Measurements from ENCODE around the gene EME1. TPM values are rescaled to one million over a fixed set of nuclear protein-coding genes. Genes with fewer than 3 reads are reported as not detected.

The EME1 gene
- total and polyA plus RNA-seq, 2 of the 13 experiments (the other 11 are each of a cell fraction or from before 2014, with no cell fraction given): 20.7 to 24.6 TPM

GRCh38 chr17:50380369-50381259 lies 7.6 kb downstream of the EME1 start (continued):
- TF ChIP-seq, protein P1, sequence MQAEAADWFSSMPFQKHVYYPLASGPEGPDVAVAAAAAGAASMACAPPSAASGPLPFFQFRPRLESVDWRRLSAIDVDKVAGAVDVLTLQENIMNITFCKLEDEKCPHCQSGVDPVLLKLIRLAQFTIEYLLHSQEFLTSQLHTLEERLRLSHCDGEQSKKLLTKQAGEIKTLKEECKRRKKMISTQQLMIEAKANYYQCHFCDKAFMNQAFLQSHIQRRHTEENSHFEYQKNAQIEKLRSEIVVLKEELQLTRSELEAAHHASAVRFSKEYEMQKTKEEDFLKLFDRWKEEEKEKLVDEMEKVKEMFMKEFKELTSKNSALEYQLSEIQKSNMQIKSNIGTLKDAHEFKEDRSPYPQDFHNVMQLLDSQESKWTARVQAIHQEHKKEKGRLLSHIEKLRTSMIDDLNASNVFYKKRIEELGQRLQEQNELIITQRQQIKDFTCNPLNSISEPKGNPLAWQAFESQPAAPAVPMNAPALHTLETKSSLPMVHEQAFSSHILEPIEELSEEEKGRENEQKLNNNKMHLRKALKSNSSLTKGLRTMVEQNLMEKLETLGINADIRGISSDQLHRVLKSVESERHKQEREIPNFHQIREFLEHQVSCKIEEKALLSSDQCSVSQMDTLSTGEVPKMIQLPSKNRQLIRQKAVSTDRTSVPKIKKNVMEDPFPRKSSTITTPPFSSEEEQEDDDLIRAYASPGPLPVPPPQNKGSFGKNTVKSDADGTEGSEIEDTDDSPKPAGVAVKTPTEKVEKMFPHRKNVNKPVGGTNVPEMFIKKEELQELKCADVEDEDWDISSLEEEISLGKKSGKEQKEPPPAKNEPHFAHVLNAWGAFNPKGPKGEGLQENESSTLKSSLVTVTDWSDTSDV (CRISPR knock-in tag; IDR thresholded peaks at IDR 0.05): no peak
- TF ChIP-seq DRAP1 (CRISPR knock-in tag; IDR thresholded peaks at IDR 0.05) (no peak), ZFP36 (IDR thresholded peaks at IDR 0.05; ENCODE audit: borderline replicate concordance, low read depth, low read length, partially characterized antibody) (no peak), ZNF496 (CRISPR knock-in tag; IDR thresholded peaks at IDR 0.05; ENCODE audit: insufficient replicate concordance) (no peak), ZNF136 (CRISPR knock-in tag; IDR thresholded peaks at IDR 0.05; ENCODE audit: low read depth) (no peak), BCL6 (CRISPR knock-in tag; IDR thresholded peaks at IDR 0.05) (no peak), ZNF24 (IDR thresholded peaks at IDR 0.05) (no peak), FLYWCH1 (CRISPR knock-in tag; IDR thresholded peaks at IDR 0.05) (no peak), ZNF543 (CRISPR knock-in tag; IDR thresholded peaks at IDR 0.05) (no peak), SP1 (IDR thresholded peaks at IDR 0.05) (no peak), SP1 (CRISPR knock-in tag; IDR thresholded peaks at IDR 0.05) (no peak), ZNF337 (CRISPR knock-in tag; IDR thresholded peaks at IDR 0.05; ENCODE audit: borderline replicate concordance, low read depth) (no peak), PHF5A (CRISPR knock-in tag; IDR thresholded peaks at IDR 0.05; ENCODE audit: low read depth, unreplicated experiment) (no peak)
- TF ChIP-seq, protein P2, sequence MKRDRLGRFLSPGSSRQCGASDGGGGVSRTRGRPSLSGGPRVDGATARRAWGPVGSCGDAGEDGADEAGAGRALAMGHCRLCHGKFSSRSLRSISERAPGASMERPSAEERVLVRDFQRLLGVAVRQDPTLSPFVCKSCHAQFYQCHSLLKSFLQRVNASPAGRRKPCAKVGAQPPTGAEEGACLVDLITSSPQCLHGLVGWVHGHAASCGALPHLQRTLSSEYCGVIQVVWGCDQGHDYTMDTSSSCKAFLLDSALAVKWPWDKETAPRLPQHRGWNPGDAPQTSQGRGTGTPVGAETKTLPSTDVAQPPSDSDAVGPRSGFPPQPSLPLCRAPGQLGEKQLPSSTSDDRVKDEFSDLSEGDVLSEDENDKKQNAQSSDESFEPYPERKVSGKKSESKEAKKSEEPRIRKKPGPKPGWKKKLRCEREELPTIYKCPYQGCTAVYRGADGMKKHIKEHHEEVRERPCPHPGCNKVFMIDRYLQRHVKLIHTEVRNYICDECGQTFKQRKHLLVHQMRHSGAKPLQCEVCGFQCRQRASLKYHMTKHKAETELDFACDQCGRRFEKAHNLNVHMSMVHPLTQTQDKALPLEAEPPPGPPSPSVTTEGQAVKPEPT (CRISPR knock-in tag; IDR thresholded peaks at IDR 0.05; ENCODE audit: low read depth): no peak
- TF ChIP-seq, protein P3, sequence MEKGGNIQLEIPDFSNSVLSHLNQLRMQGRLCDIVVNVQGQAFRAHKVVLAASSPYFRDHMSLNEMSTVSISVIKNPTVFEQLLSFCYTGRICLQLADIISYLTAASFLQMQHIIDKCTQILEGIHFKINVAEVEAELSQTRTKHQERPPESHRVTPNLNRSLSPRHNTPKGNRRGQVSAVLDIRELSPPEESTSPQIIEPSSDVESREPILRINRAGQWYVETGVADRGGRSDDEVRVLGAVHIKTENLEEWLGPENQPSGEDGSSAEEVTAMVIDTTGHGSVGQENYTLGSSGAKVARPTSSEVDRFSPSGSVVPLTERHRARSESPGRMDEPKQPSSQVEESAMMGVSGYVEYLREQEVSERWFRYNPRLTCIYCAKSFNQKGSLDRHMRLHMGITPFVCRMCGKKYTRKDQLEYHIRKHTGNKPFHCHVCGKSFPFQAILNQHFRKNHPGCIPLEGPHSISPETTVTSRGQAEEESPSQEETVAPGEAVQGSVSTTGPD (CRISPR knock-in tag; IDR thresholded peaks at IDR 0.05): no peak
- TF ChIP-seq, protein P4, sequence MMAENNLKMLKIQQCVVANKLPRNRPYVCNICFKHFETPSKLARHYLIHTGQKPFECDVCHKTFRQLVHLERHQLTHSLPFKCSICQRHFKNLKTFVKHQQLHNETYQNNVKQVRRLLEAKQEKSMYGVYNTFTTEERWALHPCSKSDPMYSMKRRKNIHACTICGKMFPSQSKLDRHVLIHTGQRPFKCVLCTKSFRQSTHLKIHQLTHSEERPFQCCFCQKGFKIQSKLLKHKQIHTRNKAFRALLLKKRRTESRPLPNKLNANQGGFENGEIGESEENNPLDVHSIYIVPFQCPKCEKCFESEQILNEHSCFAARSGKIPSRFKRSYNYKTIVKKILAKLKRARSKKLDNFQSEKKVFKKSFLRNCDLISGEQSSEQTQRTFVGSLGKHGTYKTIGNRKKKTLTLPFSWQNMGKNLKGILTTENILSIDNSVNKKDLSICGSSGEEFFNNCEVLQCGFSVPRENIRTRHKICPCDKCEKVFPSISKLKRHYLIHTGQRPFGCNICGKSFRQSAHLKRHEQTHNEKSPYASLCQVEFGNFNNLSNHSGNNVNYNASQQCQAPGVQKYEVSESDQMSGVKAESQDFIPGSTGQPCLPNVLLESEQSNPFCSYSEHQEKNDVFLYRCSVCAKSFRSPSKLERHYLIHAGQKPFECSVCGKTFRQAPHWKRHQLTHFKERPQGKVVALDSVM (CRISPR knock-in tag; IDR thresholded peaks at IDR 0.05): no peak
- TF ChIP-seq, protein P5, sequence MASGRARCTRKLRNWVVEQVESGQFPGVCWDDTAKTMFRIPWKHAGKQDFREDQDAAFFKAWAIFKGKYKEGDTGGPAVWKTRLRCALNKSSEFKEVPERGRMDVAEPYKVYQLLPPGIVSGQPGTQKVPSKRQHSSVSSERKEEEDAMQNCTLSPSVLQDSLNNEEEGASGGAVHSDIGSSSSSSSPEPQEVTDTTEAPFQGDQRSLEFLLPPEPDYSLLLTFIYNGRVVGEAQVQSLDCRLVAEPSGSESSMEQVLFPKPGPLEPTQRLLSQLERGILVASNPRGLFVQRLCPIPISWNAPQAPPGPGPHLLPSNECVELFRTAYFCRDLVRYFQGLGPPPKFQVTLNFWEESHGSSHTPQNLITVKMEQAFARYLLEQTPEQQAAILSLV (CRISPR knock-in tag; IDR thresholded peaks at IDR 0.05; ENCODE audit: borderline replicate concordance): no peak
